HG03064 (cell line): ENCODE data around the gene ZSWIM8.
"Not testable (repeated sequence)": the region's sequence is repeated elsewhere in the genome, so short reads cannot be mapped to it uniquely, and the experiment has no call there.

Source experiments
- ATAC-seq: cut with Tn5 transposase; IDR thresholded peaks from one replicate; pipeline ENCODE4 v1.9.1; 2021; ENCODE audit warnings: low read depth; ENCODE audit not compliant: unreplicated experiment

The ZSWIM8 gene

GRCh38 chr10:73814276-73814895, 29.0 kb downstream of the ZSWIM8 start:
- no peak for ATAC-seq

DNA sequence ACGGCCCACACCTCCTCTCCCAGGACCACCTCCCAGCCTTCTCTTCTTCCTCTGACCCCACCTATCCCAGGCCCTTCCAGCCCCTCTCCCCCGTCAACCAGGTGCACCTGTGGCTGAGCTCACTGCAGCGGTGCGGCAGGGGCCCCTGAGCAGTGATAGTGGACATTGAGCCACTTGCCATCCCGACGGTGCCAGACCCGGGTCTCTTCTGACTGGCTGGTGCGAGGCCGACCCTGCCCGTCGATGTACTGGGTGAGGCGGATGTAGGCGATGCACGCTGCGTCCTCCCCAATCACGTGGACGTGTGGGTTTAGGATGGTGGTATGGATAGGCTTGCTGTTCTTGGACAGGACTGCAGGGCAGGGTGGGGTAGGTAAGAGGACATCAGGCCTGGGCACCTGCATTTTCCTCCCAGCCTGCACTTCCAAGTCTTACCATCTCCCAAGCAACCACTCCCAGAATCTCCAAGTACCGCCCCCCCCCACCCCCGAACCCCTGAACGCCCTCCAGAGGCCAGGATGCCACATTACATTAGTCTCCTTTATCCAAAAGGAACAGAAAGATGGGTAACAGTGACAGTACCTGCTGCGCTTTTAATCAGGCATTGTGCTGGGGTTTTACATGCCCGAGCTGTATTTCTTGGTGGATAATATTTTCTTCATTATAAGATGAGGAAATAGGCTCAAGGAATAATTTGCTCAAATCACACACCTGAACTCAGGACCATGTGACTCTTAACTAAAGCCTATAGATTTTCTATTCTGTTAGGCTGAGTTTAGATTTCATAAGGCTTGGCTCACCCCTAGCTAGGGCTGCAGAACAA, 29.7 kb downstream of the ZSWIM8 start:
- no peak for ATAC-seq

- no peak for ATAC-seq
Observed at GRCh38 chr10:73815719-73816030, 30.3 kb downstream of the ZSWIM8 start.

- no peak for ATAC-seq
Observed at GRCh38 chr10:73816917-73817729, 31.7 kb downstream of the ZSWIM8 start.

- no peak for ATAC-seq
Observed at GRCh38 chr10:73817826-73818225, 32.4 kb downstream of the ZSWIM8 start.

DNA sequence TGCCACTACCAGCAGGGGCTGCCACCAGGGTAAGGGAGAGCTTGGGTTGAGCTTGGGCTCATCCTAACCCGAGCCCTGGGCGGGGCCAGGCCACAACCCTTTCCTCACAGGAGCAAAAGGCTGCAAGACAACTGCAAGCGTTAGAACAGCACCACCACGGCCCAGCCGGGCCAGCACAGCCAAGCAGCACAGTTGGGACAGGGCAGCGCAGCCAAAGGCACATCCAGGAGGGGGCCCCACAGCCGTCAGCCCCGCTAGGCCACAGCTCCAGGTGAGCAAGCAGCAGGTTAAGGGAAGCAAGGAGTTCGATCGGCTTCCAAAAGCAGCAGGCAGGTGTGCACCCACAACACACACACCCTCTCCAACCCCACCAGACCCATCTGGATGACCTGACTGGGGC, 33.0 kb downstream of the ZSWIM8 start:
- ATAC-seq = no peak

DNA sequence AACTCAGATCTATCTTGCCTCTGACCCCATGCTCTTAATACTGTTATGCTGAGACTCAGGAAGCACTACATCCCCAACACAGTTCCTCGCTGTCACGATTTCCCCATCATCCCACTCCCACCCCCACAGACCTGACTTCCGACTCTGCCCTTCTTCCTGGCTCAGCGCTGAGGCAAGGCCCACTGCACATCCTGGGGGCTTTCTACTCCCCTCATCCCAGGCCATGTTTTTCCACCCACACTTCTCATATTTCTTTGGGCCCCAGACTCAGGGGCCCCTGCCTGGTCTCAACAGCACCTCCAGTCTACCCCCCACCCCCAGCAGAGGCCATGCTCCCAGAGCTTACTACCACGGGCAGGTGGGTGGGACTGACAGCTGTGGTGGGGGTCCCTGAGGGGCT, 33.7 kb downstream of the ZSWIM8 start:
- no peak for ATAC-seq

GRCh38 chr10:73819513-73820093, 34.2 kb downstream of the ZSWIM8 start:
- ATAC-seq = no peak

DNA sequence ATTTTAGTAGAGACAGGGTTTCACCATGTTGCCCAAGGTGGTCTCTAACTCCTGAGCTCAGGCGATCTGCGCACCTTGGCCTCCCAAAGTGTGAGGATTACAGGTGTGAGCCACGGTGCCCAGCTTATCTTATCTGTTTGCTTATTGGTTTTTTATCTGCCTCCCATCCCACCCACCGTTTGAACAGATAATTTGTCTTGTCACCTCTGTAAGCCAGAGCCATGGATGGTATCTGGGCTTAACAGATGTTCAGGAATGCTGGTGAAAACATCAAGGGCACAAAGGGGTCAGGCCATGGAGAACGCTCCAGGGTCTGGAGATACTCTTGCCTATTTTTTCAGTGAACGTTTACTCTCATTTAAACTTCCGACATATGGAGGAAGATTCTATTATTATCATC, 38.0 kb downstream of the ZSWIM8 start:
- ATAC-seq = no peak

- no peak for ATAC-seq
Observed at GRCh38 chr10:73824146-73824725, 38.8 kb downstream of the ZSWIM8 start.

DNA sequence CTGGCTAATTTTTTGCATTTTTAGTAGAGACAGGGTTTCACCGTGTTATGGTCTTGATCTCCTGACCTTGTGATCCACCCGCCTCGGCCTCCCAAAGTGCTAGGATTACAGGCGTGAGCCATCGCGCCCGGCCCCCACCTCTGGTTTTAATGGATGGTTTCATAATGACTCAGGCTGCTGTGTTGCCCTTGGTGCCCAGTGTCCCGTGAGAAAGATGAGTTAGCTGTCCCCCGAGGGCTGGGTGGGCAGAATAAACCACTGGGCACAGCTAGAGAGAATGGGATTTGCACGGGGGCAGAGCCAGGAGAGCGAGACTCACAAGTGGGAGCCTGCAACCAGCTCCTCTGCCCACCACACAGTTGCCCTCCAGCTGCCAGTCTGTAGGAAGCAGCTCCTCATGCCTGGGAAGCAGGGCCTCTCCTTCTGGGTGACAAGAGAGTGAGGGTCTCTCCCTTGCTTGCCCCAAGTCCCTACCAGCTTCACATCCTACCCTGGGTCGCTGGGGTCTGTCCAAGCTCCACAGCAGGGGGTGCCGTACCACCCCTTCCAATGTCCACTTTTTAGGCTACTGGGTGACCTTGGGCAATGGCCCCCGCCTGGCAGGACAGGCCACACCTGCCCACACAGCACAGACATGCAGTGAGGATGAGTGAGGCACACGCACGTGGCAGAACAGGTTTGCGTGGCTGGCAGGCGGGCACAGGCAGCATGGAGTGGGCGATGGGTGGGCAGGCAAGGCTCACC, 42.1 kb downstream of the ZSWIM8 start:
- no peak for ATAC-seq

DNA sequence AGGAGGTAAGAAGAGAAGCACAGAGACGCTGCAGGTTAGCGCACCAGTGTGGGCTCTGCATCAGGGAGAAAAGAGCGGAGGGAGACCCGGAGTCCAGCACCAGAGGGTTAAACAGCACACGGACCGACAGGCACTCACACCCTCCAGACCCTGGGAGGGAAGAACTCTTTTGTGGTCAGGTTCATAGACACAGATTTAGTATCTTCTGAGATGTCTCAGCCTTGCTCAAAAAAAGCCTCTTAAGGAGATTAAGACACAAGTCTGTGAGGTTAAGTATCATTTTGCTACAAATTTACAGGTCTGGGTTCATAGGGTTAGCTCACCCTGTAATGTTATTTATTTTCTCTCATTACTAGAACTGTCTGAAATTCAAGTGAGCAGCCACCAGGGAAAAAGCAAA, 42.8 kb downstream of the ZSWIM8 start:
- ATAC-seq = no peak

- not testable (repeated sequence) for ATAC-seq
Observed at GRCh38 chr10:73829090-73829489, 43.7 kb downstream of the ZSWIM8 start.

DNA sequence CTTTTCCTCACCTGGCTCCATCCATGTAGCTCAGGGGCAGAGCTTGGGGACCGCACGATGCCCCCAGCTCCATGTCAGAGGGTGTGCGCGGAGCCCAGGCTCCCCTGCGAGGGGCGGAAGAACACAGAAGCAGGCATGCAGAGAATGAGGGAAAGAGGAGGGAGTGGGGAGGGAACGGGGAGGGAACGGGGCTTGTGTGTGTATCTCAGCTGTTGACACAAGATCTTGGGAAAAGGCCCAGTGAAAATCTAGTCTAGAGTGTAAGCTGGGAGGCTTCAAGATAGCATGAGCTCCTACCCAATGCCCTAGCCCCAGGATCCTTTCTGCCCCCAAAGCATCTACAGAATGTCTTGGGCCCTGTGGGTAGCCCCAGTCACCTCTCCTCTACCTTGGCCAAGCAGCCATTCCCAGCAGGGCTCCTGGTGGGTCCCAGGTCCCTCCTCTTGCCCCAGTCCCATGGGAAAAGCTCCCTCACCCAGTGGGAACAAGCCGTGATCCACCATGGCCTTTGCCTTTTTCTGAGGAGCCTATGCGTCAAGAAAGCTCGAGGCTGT, 51.1 kb downstream of the ZSWIM8 start:
- ATAC-seq = no peak

DNA sequence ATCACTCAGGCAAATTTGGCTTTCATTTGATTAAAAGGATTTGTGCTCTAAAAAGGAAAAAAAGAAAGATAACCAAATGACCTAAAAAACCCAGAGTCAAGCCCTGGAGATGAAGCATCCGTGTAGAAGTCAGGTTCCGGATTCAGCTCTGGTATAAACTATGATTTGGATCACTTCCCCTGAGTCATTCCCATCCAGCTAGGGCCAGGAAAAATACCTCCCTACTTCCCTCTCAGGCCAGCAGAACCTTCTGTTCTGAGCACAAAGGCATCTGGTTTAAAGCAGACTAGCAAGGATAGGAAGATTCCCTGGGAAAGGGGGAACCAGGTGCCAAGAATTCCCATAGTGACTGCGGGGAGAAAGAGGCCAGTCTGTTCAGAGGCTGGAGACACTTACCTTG, 51.7 kb downstream of the ZSWIM8 start:
- ATAC-seq = no peak

DNA sequence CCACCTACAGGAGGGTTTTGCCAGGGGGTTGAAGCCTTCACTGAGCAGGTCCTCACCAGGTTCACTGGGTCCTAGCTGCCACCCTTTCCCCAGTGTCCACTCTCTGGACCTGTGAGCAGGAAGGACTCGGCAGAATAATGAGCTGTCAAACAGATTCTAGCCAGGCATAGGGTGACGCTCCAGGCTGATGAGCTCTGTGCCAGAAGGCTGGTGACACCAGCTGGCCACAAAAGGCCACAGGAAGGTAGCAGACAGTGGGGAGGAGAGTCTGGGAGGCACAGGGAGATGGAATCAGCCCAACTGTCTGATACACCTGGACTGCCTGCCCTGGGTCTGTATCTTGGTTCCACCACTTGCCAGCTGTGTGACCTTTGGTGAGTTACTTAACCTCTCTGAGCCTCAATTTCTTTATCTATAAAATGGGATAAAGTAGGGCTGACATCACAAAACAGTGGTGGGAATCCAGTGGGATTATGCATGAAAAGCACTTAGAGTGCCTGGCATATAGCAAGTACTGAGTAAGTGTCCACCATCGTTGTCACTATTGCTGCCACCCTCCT, 52.7 kb downstream of the ZSWIM8 start:
- no peak for ATAC-seq

- no peak for ATAC-seq
Observed at GRCh38 chr10:73838827-73839226, 53.4 kb downstream of the ZSWIM8 start.

DNA sequence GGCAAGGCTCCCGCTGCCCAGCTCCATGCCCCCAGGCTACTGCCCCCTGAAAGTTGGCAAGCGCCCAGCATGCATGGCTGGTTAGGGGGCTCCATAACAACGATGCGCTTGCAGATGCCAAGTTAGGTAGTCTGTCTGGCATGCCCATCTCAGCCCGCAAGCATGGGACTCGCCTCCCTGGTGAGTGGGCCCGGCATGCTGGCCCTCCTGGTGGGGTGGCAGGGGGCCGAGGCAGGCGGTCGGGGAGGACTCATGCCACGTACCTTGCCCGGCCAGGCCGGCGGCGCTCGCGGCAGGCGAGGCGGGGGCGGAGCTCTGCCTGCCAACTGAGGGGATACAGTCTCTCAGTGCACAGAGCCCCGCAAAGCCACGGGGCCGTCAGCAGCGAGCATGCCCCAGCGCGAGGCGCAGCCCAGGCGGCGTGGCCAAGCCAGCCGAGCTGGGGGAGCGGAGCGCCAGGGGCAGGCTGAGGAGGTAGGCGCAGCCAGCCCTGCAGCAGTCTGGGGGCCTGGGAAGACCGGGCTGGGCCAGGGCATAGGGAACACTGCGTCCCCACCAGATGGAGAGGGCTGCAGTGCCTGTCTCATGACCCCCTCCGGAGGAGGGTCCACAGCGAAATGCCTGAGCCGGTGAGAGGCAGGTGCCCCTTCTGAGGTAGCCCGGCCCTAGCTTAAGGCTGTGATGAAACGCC, 54.0 kb downstream of the ZSWIM8 start:
- no peak for ATAC-seq

GRCh38 chr10:73840056-73840402, 54.6 kb downstream of the ZSWIM8 start:
- ATAC-seq = no peak
